ENCODE measurements around the gene SMPD3.

The SMPD3 gene

DNA sequence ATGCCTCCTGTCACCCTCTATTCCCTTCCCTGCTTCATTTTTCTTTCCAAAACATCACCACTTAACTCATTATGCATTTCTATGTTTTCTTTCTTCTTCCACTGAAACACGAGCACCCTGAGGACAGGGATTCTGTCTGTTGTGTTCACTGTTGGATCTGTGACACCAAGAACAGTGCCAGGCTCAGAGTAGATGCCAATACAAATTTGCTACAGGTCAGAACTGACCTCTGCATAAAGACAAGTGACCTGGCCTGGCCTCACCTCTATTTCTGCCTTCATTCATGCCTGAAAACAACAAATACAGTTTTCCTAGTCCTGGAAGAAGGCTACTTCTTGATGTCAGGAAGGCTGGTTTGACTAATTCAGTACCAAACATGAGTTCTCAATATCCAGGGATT, 45.1 kb downstream of the SMPD3 start:
- DNase-seq (ENCODE audit: low read depth): no peak

DNA sequence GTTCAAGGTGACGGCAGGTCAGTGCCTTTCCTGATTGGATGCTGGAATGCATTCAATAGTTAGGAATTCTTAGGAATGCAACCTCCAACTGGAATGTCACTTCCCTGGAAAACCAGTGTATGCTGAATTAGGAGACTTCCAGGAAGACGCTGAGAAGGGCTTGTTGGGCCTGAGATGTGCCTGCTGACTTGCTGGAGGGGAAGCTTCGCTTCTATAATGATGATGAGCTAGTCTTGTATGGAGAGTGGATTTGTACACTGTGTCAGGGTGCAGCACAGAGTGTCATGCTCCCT, 45.6 kb downstream of the SMPD3 start:
- DNase-seq (ENCODE audit: low read depth): no peak

DNA sequence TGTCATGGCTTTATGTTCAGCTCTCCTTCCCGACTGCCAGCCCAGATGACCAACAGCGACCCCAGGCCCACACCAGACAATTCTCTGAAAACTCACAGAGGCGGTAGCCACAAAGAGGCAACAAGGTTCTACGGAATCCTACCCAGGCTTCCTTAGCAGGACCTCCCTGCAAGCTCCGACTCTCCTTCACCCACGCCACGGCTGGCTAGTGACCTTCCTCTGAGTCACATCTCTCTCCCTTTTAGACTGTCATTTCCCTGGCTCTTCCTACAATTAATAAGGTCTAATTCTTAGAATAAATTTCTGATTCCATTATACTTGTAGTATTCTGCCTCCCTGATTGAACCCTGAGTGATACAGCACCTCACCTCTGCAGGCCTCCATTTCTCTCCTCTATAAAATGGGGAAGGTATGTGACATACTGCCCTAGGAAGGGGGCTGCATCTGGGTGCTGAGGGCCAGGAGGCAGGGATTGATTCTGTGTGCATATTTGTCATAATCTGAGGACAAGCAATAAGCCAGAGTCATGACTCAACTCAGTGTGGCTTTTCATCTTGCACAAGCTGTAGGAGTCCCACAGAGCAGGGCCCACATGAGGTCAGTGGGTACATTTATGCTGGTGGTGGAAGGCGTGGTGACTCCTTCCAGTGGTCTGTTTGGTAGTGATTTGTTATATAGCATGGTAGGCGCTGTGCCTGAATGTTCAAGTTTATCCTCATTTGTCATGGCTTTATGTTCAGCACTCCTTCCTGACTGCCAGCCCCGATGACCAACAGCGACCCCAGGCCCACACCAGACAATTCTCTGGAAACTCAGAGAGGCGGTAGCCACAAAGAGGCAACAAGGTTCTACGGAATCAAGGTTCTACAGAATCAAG, 46.2 kb downstream of the SMPD3 start:
- peak; percentile 49 for DNase-seq (ENCODE audit: low read depth)

DNA sequence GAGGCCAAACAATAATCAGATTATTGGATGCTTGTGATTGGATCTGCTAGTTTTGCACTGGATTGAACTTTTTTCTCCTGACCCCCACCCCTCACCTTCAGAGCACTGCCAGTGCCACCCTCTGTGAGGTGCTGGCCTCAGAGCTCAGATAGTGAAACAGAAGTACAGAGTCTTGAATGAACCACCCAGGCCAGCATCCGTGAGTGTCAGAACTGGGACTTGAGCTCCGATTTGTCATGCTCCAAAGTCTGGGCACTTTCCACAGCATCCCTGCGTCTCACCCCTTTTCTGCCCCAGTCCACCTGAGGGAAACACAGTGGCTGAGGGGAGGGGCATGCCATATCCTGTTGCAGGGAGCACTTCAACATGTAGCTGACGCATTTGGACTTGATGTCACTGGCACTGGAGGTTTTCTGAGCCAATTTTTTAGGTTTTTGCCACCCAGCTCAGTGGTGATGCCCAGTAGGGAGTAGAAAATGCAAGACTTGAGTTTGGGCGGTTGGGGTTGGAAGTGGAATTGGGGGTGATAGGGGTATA, 47.3 kb downstream of the SMPD3 start:
- no peak for DNase-seq (ENCODE audit: low read depth)

DNA sequence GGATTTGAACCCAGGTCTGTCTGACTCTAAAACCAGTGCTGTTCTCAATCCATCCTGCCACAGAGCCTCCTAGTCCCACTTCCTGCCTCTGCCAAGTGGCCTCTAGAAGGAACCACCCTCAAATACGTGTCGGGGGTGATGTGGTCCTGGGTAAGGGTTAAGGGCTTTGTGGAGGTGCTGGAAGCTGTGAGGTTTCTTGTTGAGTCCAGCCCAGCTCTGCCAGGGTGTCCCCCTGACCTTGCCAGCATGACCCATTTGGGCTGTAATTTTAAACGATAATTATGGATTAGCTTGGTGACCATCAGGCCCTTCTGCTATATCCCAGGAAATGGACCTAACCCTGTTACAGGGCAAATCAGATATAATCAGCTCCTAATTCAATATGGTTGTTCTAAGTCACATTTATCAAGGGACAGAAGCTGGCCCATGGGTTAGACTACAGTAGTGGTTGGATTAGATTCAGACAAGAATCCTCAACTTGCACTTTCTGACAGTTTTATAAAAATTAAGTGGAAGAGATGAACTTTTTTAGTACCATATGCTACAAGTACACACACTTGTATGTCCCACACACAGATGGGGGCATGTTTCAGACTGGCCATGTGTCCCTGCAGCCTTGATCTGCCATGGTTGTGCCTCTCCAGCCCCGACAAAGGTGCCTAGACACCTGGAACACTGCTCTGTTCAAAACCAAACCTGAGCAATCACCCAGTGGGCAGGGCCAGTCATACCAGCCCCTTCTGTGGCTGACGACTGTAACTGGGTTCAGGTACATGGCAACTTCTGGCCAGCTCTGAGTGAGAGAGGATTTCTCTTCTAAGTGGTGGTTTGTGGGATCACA, 48.0 kb downstream of the SMPD3 start:
- DNase-seq (ENCODE audit: low read depth): no peak

DNA sequence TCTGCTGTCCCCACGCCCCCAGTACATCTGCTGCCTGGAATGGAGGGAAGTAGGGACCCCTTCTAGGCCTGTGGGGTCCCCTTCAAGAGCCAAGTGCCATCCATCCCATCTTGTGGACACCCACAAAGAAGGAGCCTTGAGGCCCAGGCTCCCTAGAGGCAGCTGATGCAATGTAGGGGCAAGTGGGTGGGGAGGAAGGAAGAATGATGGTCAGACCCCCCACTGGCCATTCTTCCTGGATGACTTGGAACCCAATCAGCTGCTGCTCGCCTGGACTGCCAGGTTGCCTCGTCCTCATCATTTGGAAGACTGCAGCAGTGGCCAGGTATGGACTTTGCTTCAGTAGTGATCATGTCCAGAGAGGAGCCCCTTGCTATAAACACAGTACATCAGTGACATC, 48.9 kb downstream of the SMPD3 start:
- no peak for DNase-seq (ENCODE audit: low read depth)

DNA sequence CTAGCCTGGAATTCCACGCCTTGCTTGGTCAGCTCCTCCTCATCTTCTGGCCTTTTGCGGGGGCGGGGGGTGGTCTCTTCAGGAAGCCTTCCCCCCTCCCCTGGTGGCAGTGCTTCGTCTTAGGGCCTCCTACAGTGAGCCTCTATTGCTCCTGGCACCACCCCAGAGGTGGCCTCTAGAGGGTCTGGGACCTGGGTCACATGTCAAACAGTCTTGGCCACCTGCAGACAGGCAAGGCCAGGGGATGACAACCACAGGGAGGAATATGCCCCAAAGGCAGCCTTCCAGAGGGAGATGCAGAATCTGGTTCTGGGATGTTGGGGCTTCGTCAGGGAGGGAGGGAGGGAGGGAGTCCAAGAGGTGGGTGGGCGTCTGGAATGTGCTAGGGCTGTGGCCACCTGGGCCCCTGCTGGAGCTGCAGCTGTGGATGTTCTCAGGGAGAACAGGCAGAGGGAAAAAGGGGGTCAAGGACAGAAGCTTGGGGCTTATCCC, 50.6 kb downstream of the SMPD3 start:
- DNase-seq (ENCODE audit: low read depth): no peak

DNA sequence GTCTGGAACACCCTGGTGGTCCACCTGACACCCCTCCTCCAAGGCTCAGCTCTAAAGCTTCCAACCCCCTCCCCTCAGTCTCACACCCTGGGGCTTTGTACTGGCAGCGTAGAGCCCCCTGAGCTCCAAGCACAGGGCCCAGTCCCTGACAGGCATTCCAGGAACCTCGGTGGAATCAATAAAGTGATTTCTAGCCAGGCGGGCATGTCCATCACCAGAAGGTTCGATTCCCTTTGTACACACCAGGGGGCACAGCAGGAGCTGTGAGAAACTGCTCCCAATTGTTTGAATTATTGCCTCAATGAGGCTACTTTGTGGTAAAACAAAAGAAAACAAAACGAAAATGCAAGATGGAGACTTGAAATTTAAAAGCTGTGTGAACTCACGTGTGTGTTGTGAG, 51.8 kb downstream of the SMPD3 start:
- DNase-seq (ENCODE audit: low read depth): peak; percentile 32

DNA sequence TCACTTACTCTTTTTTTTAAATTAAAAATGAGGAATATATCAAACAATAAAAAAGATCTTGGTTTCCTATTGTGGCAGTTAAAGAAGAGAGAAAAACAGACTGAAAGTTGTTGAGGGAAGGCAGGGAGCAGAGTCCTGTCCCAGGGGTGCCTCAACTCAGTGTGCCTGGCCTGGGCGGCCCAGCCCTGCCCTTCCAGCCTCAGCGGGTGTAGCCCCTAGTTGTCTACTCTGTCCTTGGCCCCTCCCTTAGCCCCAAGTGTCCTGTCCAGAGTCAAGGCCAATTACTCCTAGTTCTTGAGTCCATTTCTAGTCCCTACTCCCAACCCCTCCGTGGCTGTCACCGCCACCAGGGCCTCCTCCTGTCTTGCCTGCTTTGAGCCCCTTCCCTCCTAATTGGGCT, 52.5 kb downstream of the SMPD3 start:
- no peak for DNase-seq (ENCODE audit: low read depth)

DNA sequence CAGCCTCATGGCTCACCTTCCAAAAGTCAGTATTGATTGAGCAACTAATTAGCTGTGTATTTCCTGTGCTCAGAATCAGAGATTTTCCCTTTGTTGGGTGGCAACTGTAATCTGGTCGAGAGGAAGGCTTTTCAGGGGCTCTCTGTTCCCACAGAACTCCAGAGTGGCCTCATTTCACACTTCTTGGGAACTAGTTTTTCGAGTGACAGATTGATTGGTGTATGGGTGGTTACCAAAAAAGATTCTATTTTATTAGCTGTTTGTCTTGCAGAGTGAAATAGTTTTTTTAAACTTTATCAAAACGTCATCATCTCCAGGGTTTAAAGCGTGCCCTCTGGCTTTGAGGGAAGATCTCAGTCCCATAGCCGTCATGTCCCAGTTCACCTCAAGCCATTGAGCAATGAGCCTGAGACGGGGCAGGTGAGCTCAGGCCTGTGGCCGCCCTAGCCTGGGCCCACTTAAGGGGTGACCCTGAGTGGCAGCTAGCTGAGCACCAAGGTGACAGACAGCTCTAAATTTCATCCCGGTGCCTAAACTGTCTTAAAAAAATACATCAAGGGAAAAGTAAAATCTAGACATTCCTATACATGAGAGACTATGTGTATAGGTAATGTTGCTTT, 53.0 kb downstream of the SMPD3 start:
- DNase-seq (ENCODE audit: low read depth): no peak

DNA sequence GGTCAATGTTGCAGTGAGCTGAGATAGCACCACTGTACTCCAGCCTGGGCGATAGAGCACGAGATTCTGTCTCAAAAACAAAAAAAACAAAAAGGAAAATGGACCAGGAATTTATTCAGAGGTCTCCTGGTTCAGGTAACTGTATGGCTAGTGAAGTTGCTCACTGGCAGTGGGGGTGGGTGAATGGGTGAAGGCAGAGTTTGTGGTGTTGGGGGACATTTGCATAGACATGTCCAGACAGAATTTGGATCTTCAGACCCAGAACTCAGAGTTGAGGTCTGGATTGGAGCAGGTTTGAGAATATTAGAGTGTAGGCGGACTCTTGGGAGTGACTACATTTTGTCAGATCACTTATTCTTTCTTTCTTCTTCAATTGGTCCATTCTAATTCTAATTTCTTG, 55.0 kb downstream of the SMPD3 start:
- no peak for DNase-seq (ENCODE audit: low read depth)

DNA sequence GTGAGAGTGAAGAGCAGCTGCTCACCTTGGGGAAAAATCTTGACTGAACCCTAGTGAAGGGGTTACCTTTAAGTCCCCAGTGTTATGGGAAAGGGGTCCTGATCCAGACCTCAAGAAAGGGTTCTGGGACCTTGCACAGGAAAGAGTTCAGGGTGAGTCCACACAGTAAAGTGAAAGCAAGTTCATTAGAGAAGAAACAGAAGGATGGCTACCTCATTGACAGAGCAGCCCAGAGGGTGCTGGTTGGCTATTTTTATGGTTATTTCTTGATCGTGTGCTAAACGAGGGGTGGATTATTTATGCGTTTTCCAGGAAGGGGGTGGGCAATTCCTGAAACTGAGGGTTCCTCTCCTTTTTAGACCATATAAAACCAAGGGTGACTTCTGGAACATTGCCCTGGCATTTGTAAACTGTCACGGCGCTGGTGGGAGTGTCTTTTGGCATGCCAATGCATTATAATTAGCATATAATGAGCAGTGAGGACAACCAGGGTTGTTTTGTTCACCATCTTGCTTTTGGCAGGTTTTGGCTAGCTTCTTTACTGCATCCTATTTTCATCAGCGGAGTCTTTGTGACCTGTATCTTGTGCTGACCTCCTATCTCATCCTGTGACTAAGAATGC, 58.4 kb downstream of the SMPD3 start:
- DNase-seq (ENCODE audit: low read depth): no peak

DNA sequence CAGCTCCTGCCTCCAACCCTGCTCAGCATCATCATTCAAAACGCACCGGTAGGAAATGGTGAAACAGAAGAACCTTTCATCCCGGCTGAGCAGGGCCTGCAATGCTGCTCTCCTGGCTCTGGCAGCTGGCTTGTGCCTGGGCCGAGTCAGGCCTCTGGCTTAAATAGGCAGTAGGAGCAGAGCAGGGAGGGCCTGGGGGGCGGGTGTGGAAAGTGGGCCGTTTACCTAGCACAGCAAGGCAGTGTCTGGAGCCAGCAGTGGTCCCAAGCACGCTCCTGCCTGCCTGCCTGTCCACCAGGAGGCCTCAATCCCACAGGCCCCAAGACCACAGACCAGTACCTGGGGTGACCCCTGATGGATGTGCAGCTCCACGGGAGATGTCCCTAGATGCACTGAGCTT, 59.3 kb downstream of the SMPD3 start:
- no peak for DNase-seq (ENCODE audit: low read depth)

DNA sequence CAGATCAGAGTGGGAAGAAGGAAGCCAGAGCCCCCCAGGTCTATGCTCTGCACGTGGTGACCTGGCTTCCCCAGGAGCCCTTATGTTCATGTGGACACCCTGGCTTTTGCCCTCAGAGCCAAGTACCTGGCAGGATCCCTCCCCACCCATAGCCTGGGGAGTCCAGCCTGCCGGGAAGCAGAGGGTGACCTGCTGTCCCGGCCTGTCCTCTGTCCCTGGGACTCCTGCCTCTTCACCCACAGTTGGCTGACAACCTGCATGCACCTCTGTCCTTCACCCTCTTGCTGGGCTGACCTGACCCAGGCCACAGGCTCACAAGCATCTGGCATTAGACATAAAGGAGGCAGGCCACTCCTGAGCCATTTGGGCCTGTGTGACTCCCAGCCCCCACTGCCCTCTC, 60.2 kb downstream of the SMPD3 start:
- DNase-seq (ENCODE audit: low read depth): no peak

DNA sequence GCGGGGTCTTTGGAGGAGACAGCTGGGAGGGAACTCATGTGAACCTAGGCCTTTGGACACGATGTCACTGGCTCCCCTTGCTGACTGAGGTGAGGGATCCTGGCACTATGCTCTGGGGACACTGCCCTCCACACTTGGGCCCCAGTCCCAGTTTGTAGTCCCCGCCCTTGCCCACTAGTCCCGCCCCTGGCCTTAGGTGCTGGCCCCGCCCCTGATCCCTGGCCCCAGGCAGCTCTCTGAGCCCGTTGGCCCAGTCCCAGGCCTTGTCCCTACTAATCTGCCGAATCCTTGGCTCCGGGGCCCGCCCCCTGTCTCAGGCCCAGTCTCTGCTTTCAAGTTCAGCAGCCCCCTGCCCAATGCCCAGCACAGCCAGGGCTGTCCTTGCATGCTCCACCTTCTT, 61.0 kb downstream of the SMPD3 start:
- no peak for DNase-seq (ENCODE audit: low read depth)

DNA sequence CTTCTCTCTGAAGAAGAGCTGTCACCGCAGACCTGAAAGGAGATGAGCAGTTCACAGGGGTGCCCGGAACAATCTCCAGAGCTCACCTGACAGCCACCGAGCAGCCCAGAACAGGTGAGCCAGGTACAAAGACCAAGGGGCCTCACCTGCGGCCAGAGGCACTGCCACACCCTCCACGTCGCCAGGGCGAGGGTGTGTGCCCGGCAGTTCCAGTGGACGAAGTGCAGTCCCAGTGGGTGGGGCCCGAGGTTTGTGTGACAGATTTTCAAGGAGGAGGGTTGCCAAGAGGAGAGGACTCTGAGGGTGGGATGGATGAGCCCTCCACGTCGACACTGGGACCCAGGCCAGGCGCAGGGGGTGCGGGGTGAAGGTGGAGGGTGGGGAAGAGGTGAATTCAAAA, 61.7 kb downstream of the SMPD3 start:
- DNase-seq (ENCODE audit: low read depth): no peak

DNA sequence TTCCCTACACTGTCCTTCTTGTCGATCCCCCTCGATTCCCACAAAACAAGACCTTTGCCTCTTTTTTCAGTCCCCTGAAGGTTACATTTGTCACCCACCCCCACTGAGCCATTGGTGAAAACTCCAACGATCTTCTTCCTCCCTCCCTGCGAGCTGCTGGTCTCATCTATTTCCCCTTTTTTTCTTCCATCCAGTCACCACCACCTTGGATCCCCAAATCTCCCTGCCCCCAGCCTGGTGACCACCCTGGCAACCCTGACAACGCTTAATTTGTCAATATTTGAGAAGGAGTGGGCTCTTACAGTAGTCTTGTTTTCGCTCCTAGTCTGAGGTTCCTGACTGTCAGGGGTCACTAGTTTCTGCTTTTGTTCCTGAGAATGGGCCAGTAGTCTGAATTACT, 62.9 kb downstream of the SMPD3 start:
- no peak for DNase-seq (ENCODE audit: low read depth)

DNA sequence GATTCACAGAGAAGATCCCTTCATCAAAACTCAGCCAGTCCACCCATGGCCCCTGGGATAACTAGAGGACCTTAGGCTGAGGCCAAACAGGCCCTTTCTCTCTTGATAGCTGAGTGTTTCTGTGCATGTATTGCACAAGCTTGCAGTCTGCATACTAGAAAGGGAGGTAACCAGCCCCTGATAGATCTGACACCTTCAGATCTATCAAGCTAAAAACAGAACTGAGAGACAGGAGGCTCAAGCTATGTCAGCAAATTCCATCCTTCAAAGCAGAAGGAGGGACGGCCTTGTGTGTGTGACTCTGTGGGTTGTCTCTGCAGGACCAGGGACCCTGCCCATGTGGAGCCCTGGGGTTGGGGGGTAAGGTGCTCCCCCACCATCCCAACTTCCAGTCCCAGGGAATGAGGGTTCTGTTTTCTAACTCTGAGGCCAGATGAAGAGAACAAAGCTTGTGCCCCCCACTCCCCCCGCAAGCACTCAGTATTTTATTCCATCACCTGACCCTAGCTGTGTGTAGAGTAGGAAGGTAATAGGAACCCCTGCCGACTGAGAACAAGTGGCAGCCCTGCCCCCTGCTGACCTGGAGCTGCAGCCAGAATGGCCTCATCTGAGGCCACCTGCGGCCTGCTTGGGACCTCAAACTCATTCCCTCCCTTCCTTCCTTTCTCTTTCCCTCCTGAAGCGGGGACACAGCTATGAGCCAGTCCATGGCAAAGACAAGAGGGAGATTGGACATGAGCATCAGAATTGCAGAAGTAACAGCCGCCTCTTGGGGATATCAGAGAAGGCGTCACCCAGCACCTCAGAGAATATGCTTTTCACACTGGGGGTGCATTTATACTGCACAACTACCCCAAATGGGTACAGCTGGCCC, 63.8 kb downstream of the SMPD3 start:
- DNase-seq (ENCODE audit: low read depth): no peak

DNA sequence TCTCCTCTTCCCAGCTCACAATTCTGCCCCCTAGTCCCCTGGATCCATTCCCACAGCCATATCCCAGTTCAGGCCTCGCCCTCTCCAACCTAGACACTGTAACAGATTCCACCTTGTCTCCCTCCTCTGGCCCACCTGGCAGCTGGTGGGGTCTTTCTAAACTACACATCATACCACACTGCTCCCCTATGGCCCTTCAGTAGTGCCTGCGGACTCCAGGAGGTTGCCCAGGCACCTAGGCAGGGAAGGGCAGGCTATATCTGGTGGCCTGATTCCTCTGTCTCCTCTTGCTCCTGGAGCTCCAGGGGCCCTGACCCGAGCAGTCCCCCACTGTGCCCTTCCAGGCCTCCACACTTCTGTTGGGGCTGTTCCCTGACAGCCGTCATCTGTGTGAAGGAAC, 64.5 kb downstream of the SMPD3 start:
- no peak for DNase-seq (ENCODE audit: low read depth)

DNA sequence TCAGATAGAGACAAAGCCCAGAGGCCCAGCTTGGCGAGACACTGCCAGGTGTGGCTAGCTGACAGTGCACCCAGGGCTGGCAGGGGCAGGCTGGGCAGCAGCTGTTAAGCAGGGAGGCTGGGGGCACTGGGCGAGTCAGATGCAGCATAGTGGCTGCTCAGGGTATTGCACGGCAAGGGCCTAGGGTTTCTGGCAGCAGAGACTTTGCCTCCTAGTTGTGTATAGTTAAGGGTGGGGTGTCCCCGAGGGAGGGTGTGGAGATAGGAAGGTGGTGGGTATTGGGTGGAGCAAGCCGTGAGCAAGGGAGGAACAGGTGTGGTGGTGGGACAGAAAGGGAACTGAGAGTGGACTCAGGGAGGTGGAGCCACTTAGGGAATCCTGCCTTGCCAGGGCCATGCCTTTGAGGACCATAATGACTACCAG, 66.0 kb downstream of the SMPD3 start:
- no peak for DNase-seq (ENCODE audit: low read depth)

DNA sequence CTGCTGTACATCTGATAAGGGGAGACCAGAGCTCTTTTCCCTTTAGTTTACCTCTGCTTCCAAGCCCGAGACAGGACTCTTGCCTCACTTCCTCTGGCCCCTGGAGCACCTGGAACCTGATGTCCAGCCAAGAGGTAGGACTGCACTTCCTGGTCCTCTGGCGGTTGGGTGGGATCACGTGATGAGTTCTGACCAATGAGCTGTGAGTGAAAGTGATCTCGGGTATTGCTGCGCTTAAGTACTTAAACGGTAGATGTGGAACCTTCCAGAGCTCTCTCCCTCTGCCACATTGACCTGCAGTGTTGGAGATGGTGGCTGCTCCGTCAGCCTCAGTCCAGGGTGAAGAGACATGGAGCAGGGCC, 67.0 kb downstream of the SMPD3 start:
- DNase-seq (ENCODE audit: low read depth): no peak

Data from fibroblast of gingiva (primary cell).